HepG2 (cell line): ENCODE data around the gene MMP28. TPM values are rescaled to one million over a fixed set of nuclear protein-coding genes. Genes with fewer than 3 reads are reported as not detected.

Source experiments
- AKAP8 ChIP-seq: sonication (generic); formaldehyde crosslinking; IDR thresholded peaks from 2 replicates; pipeline ENCODE4 v1.5.1; 2020; ENCODE audit warnings: mild to moderate bottlenecking, missing genetic modification reagents
- EHMT2 ChIP-seq: fragments of 200-600 bp; sonication (generic); IDR thresholded peaks from 2 replicates; pipeline ENCODE4 v1.7.0; 2017; ENCODE audit warnings: antibody characterized with exemption, low read depth, low read length, borderline replicate concordance
- EP300 ChIP-seq, 3 experiments: sonication (generic) in 1 of 3; formaldehyde crosslinking in 1 of 3; IDR thresholded peaks; 2 replicates each; pipeline versions ENCODE4 v1.5.1 to v1.6.1; 2011 to 2020; ENCODE audit warnings: low read depth in 2 of 3, low read length in 2 of 3, borderline replicate concordance in 1 of 3, improper control_type of control experiment in 1 of 3, mild to moderate bottlenecking in 1 of 3, missing genetic modification reagents in 1 of 3, moderate library complexity in 1 of 3
- IRF2 ChIP-seq: IDR thresholded peaks from 2 replicates; pipeline ENCODE4 v1.6.1; 2018; ENCODE audit warnings: missing genetic modification reagents, missing compliant biosample characterization
- MAZ ChIP-seq, 2 experiments: sonication (generic) in 1 of 2; formaldehyde crosslinking in 1 of 2; IDR thresholded peaks; 2 replicates each; pipeline versions ENCODE4 v1.5.0 to v1.6.1; 2012 to 2020; ENCODE audit warnings: low read depth in 2 of 2, mild to moderate bottlenecking in 2 of 2, borderline replicate concordance in 1 of 2, improper control_type of control experiment in 1 of 2, low read length in 1 of 2, missing genetic modification reagents in 1 of 2, moderate library complexity in 1 of 2
- MEIS1 ChIP-seq: sonication (generic); formaldehyde crosslinking; IDR thresholded peaks from 2 replicates; pipeline ENCODE4 v1.9.0; 2021; ENCODE audit warnings: mild to moderate bottlenecking, missing genetic modification reagents, moderate library complexity, borderline replicate concordance
- PPARG ChIP-seq: conservative IDR thresholded peaks from 2 replicates; pipeline ENCODE4 v1.6.1; 2016; ENCODE audit warnings: missing biosample characterization, missing genetic modification reagents
- SCMH1 ChIP-seq: sonication (generic); formaldehyde crosslinking; IDR thresholded peaks from 2 replicates; pipeline ENCODE4 v1.9.0; 2021; ENCODE audit warnings: missing genetic modification reagents, mild to moderate bottlenecking, borderline replicate concordance
- SIN3A ChIP-seq: IDR thresholded peaks from 2 replicates; pipeline ENCODE4 v1.6.1; 2011; ENCODE audit warnings: low read depth, mild to moderate bottlenecking, control low read depth, low read length, borderline replicate concordance
- TBX2 ChIP-seq: sonication (generic); formaldehyde crosslinking; IDR thresholded peaks from 2 replicates; pipeline ENCODE4 v1.5.0; 2020; ENCODE audit warnings: missing genetic modification reagents, mild to moderate bottlenecking, borderline replicate concordance
- ZBTB42 ChIP-seq: sonication (generic); formaldehyde crosslinking; IDR thresholded peaks from 2 replicates; pipeline ENCODE4 v1.5.0; 2020; ENCODE audit warnings: mild to moderate bottlenecking, missing genetic modification reagents
- ZMYM3 ChIP-seq: sonication (generic); formaldehyde crosslinking; IDR thresholded peaks from 2 replicates; pipeline ENCODE4 v1.5.1; 2020; ENCODE audit warnings: mild to moderate bottlenecking, missing genetic modification reagents
- ZNF460 ChIP-seq: sonication (generic); formaldehyde crosslinking; IDR thresholded peaks from 2 replicates; pipeline ENCODE4 v1.5.1; 2020; ENCODE audit warnings: missing genetic modification reagents, mild to moderate bottlenecking, borderline replicate concordance
- ZNF598 ChIP-seq: sonication (generic); formaldehyde crosslinking; IDR thresholded peaks from 2 replicates; pipeline ENCODE4 v1.5.1; 2020; ENCODE audit warnings: mild to moderate bottlenecking, missing genetic modification reagents, borderline replicate concordance
- ZNF841 ChIP-seq: sonication (generic); formaldehyde crosslinking; IDR thresholded peaks from 2 replicates; pipeline ENCODE4 v1.8.1; 2023; ENCODE audit warnings: missing genetic modification reagents, borderline replicate concordance
- polyA plus RNA-seq, 8 experiments: library from polyadenylated mRNA; depleted of rRNA in 3 of 8; stranded (reverse) in 7 of 8; unstranded in 1 of 8; fragments of >200 nt; fragmentation: Illumina TruSeq in 4 of 8; extraction: Trizol in 4 of 8; gene quantifications; 2 replicates each; pipeline versions ENCODE4 v1.2.1 to v1.2.3, GENCODE V29; 2011 to 2016; ENCODE audit warnings: low read depth in 4 of 8, missing spikeins in 1 of 8, mixed read lengths in 1 of 8; ENCODE audit not compliant: insufficient read depth in 1 of 8
- total RNA-seq, 5 experiments: library from RNA; depleted of rRNA; stranded (reverse); fragments of >200 nt; fragmentation: Illumina TruSeq; extraction: Trizol; gene quantifications; 2 replicates each; pipeline ENCODE4 v1.2.3, GENCODE V29; 2016; ENCODE audit warnings: low read depth in 1 of 5
- TF ChIP-seq, protein P1 (sequence below): sonication (generic); formaldehyde crosslinking; IDR thresholded peaks from 2 replicates; pipeline ENCODE4 v1.4.0; 2020; ENCODE audit warnings: missing genetic modification reagents, borderline replicate concordance
- TF ChIP-seq, protein P2 (sequence below): sonication (generic); formaldehyde crosslinking; IDR thresholded peaks from 2 replicates; pipeline ENCODE4 v1.8.1; 2023; ENCODE audit warnings: mild to moderate bottlenecking, missing genetic modification reagents, borderline replicate concordance
- TF ChIP-seq, protein P3 (sequence below): sonication (generic); formaldehyde crosslinking; IDR thresholded peaks from 2 replicates; pipeline ENCODE4 v1.4.0; 2020; ENCODE audit warnings: missing genetic modification reagents, borderline replicate concordance

The MMP28 gene
- total and polyA plus RNA-seq, 2 of the 13 experiments (the other 11 are each of a cell fraction or from before 2014, with no cell fraction given) = not detected

DNA sequence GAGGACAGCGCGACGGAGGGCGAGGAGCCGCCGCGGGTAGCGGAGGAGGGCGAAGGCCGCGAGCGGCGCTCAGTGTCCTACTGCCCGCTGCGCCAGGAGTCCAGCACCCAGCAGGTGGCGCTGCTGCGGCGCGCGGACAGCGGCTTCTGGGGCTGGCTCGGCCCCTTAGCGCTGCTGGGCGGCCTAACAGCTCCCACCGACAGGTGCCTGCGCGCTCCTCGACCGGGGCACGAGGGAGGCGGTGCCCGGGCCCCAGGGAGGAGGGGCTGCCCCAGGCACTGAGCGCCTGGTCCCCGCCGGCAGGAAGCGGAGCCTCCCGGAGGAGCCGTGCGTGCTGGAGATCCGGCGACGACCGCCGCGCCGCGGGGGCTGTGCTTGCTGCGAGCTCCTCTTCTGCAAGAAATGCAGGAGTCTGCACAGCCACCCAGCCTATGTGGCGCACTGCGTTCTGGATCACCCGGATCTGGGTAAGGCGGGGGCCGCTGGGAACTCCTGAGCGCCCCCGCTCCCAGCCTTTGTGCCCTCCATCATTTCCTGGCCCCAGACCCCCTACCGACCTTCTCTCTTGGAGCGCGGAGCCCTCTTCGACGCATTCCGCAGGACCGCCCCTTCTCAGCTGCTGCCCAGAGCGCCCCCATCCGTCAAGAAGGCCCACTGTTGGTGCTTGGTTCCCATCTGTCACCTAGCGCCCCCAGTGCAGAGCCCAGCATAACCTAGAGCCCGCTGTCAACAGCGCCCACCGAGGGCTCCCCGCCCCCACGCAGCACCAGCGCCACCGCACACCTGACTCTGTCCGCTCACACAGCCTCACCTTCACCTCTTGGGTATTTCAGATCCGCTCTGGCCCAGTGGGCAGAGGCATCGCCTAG, 31.1 kb downstream of the MMP28 start (continued):
- TF ChIP-seq ZBTB42 (CRISPR knock-in tag) (no peak), EHMT2 (no peak), SIN3A (no peak), SCMH1 (CRISPR knock-in tag) (no peak), MEIS1 (CRISPR knock-in tag) (peak; percentile 86), ZNF460 (CRISPR knock-in tag) (no peak), EP300 (IDR thresholded peaks at IDR 0.05; ENCODE audit: low read depth in 2 of 2, low read length in 2 of 2) (no peak), EP300 (CRISPR knock-in tag; IDR thresholded peaks at IDR 0.05; ENCODE audit: borderline replicate concordance) (no peak), AKAP8 (peak; percentile 48; the same call in 1 of the 2 replicates), ZMYM3 (CRISPR knock-in tag) (no peak), ZNF598 (no peak), TBX2 (CRISPR knock-in tag) (peak; percentile 80; the same call in 1 of the 2 replicates), IRF2 (CRISPR knock-in tag) (peak; percentile 54; the same call in 1 of the 2 replicates), MAZ (IDR thresholded peaks at IDR 0.05; ENCODE audit: borderline replicate concordance, low read depth, low read length) (peak; percentile 51; the same call in 1 of the 2 replicates), MAZ (CRISPR knock-in tag; IDR thresholded peaks at IDR 0.05; ENCODE audit: low read depth) (peak; percentile 86), ZNF841 (CRISPR knock-in tag) (no peak), PPARG (CRISPR knock-in tag) (peak; percentile 65)
- TF ChIP-seq, protein P1, sequence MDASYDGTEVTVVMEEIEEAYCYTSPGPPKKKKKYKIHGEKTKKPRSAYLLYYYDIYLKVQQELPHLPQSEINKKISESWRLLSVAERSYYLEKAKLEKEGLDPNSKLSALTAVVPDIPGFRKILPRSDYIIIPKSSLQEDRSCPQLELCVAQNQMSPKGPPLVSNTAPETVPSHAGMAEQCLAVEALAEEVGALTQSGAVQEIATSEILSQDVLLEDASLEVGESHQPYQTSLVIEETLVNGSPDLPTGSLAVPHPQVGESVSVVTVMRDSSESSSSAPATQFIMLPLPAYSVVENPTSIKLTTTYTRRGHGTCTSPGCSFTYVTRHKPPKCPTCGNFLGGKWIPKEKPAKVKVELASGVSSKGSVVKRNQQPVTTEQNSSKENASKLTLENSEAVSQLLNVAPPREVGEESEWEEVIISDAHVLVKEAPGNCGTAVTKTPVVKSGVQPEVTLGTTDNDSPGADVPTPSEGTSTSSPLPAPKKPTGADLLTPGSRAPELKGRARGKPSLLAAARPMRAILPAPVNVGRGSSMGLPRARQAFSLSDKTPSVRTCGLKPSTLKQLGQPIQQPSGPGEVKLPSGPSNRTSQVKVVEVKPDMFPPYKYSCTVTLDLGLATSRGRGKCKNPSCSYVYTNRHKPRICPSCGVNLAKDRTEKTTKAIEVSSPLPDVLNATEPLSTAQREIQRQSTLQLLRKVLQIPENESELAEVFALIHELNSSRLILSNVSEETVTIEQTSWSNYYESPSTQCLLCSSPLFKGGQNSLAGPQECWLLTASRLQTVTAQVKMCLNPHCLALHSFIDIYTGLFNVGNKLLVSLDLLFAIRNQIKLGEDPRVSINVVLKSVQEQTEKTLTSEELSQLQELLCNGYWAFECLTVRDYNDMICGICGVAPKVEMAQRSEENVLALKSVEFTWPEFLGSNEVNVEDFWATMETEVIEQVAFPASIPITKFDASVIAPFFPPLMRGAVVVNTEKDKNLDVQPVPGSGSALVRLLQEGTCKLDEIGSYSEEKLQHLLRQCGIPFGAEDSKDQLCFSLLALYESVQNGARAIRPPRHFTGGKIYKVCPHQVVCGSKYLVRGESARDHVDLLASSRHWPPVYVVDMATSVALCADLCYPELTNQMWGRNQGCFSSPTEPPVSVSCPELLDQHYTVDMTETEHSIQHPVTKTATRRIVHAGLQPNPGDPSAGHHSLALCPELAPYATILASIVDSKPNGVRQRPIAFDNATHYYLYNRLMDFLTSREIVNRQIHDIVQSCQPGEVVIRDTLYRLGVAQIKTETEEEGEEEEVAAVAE (CRISPR knock-in tag) = no peak
- TF ChIP-seq, protein P2, sequence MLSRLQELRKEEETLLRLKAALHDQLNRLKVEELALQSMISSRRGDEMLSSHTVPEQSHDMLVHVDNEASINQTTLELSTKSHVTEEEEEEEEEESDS (CRISPR knock-in tag) = no peak
- TF ChIP-seq, protein P3, sequence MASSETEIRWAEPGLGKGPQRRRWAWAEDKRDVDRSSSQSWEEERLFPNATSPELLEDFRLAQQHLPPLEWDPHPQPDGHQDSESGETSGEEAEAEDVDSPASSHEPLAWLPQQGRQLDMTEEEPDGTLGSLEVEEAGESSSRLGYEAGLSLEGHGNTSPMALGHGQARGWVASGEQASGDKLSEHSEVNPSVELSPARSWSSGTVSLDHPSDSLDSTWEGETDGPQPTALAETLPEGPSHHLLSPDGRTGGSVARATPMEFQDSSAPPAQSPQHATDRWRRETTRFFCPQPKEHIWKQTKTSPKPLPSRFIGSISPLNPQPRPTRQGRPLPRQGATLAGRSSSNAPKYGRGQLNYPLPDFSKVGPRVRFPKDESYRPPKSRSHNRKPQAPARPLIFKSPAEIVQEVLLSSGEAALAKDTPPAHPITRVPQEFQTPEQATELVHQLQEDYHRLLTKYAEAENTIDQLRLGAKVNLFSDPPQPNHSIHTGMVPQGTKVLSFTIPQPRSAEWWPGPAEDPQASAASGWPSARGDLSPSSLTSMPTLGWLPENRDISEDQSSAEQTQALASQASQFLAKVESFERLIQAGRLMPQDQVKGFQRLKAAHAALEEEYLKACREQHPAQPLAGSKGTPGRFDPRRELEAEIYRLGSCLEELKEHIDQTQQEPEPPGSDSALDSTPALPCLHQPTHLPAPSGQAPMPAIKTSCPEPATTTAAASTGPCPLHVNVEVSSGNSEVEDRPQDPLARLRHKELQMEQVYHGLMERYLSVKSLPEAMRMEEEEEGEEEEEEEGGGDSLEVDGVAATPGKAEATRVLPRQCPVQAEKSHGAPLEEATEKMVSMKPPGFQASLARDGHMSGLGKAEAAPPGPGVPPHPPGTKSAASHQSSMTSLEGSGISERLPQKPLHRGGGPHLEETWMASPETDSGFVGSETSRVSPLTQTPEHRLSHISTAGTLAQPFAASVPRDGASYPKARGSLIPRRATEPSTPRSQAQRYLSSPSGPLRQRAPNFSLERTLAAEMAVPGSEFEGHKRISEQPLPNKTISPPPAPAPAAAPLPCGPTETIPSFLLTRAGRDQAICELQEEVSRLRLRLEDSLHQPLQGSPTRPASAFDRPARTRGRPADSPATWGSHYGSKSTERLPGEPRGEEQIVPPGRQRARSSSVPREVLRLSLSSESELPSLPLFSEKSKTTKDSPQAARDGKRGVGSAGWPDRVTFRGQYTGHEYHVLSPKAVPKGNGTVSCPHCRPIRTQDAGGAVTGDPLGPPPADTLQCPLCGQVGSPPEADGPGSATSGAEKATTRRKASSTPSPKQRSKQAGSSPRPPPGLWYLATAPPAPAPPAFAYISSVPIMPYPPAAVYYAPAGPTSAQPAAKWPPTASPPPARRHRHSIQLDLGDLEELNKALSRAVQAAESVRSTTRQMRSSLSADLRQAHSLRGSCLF (CRISPR knock-in tag) = no peak
